ENCODE results near the gene ZNF385D. TPM values are rescaled to one million over a fixed set of nuclear protein-coding genes. Genes with fewer than 3 reads are reported as not detected.

Gene ZNF385D
- total and polyA plus RNA-seq, 2 experiments from 2014 or later, result 2.7 to 12.3 TPM

DNA sequence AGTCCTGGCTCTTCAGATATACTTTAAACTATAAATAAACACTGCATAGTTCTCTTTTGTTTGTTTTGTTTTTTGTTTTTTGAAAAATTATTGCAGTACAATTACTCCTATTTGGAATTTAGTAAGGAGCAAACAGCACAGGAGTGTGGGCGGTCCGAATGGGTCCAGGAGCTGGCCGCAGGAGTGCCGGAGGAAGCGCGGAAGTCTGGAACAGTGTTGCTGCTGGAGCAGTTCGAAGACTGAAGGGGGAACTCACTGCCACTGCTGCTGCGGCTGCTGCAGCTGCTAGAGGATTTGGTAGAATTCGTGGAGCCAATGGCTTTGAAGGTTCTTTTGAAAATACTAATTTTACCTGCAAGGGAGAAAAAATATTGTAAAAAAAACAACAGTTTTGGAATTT, 329.9 kb downstream of the ZNF385D start (continued):
- TF ChIP-seq, protein P1, sequence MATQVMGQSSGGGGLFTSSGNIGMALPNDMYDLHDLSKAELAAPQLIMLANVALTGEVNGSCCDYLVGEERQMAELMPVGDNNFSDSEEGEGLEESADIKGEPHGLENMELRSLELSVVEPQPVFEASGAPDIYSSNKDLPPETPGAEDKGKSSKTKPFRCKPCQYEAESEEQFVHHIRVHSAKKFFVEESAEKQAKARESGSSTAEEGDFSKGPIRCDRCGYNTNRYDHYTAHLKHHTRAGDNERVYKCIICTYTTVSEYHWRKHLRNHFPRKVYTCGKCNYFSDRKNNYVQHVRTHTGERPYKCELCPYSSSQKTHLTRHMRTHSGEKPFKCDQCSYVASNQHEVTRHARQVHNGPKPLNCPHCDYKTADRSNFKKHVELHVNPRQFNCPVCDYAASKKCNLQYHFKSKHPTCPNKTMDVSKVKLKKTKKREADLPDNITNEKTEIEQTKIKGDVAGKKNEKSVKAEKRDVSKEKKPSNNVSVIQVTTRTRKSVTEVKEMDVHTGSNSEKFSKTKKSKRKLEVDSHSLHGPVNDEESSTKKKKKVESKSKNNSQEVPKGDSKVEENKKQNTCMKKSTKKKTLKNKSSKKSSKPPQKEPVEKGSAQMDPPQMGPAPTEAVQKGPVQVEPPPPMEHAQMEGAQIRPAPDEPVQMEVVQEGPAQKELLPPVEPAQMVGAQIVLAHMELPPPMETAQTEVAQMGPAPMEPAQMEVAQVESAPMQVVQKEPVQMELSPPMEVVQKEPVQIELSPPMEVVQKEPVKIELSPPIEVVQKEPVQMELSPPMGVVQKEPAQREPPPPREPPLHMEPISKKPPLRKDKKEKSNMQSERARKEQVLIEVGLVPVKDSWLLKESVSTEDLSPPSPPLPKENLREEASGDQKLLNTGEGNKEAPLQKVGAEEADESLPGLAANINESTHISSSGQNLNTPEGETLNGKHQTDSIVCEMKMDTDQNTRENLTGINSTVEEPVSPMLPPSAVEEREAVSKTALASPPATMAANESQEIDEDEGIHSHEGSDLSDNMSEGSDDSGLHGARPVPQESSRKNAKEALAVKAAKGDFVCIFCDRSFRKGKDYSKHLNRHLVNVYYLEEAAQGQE (IDR thresholded peaks at IDR 0.05; ENCODE audit: unreplicated experiment), result no peak
- no peak for TF ChIP-seq ZNF114 (CRISPR knock-in tag; IDR thresholded peaks at IDR 0.05)
- no peak for TF ChIP-seq EZH2phosphoT487 (IDR thresholded peaks at IDR 0.05; ENCODE audit: unreplicated experiment)
- no peak for TF ChIP-seq NANOG (IDR thresholded peaks at IDR 0.05; ENCODE audit: borderline replicate concordance)
- no peak for TF ChIP-seq POLR2AphosphoS5 (IDR thresholded peaks at IDR 0.05; ENCODE audit: low read depth)
- TF ChIP-seq, protein P2, sequence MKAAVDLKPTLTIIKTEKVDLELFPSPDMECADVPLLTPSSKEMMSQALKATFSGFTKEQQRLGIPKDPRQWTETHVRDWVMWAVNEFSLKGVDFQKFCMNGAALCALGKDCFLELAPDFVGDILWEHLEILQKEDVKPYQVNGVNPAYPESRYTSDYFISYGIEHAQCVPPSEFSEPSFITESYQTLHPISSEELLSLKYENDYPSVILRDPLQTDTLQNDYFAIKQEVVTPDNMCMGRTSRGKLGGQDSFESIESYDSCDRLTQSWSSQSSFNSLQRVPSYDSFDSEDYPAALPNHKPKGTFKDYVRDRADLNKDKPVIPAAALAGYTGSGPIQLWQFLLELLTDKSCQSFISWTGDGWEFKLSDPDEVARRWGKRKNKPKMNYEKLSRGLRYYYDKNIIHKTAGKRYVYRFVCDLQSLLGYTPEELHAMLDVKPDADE (IDR thresholded peaks at IDR 0.05), result no peak
- TF ChIP-seq JUNB (IDR thresholded peaks at IDR 0.05; ENCODE audit: unreplicated experiment), result no peak
- TF ChIP-seq STAT1 (IDR thresholded peaks at IDR 0.05; ENCODE audit: unreplicated experiment), result no peak
- no peak for TF ChIP-seq CREB1 (CRISPR knock-in tag; IDR thresholded peaks at IDR 0.05; ENCODE audit: low read depth)

DNA sequence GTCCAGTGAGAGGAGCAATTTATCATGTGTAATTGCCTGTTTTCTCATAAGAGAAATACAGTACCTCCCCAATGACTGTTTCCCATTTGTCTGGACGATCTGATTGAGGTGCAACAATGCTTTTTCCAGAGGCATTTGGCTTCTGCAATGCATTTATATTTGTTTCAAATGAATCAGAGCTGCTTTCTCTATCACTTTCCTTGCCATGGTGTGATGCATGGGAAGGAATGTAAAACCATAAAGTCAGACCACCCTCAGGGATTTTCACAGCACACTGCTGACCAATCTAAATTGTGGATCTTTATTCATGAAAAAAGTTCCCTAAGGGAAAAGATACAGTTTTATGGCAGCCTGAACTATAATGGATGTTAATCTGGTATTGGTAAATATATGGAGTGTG, 333.0 kb downstream of the ZNF385D start:
- no peaks in the 10 kb centered on the region for H3K36me3 Mint-ChIP-seq (ENCODE audit: low read depth)
- no peak for DNase-seq (ENCODE audit: low spot score)
- H2AFZ ChIP-seq, result no peak overlapping the region
- TF ChIP-seq CREB1 (CRISPR knock-in tag; IDR thresholded peaks at IDR 0.05; ENCODE audit: low read depth) (no peak), ZNF331 (CRISPR knock-in tag; IDR thresholded peaks at IDR 0.05; ENCODE audit: low read depth) (no peak), EZH2phosphoT487 (IDR thresholded peaks at IDR 0.05; ENCODE audit: unreplicated experiment) (no peak), POLR2AphosphoS5 (IDR thresholded peaks at IDR 0.05; ENCODE audit: low read depth) (no peak), NANOG (IDR thresholded peaks at IDR 0.05; ENCODE audit: borderline replicate concordance) (no peak), EZH2 (IDR thresholded peaks at IDR 0.05; ENCODE audit: low read depth, unreplicated experiment) (no peak), STAT1 (IDR thresholded peaks at IDR 0.05; ENCODE audit: unreplicated experiment) (no peak)
- TF ChIP-seq, protein P3, sequence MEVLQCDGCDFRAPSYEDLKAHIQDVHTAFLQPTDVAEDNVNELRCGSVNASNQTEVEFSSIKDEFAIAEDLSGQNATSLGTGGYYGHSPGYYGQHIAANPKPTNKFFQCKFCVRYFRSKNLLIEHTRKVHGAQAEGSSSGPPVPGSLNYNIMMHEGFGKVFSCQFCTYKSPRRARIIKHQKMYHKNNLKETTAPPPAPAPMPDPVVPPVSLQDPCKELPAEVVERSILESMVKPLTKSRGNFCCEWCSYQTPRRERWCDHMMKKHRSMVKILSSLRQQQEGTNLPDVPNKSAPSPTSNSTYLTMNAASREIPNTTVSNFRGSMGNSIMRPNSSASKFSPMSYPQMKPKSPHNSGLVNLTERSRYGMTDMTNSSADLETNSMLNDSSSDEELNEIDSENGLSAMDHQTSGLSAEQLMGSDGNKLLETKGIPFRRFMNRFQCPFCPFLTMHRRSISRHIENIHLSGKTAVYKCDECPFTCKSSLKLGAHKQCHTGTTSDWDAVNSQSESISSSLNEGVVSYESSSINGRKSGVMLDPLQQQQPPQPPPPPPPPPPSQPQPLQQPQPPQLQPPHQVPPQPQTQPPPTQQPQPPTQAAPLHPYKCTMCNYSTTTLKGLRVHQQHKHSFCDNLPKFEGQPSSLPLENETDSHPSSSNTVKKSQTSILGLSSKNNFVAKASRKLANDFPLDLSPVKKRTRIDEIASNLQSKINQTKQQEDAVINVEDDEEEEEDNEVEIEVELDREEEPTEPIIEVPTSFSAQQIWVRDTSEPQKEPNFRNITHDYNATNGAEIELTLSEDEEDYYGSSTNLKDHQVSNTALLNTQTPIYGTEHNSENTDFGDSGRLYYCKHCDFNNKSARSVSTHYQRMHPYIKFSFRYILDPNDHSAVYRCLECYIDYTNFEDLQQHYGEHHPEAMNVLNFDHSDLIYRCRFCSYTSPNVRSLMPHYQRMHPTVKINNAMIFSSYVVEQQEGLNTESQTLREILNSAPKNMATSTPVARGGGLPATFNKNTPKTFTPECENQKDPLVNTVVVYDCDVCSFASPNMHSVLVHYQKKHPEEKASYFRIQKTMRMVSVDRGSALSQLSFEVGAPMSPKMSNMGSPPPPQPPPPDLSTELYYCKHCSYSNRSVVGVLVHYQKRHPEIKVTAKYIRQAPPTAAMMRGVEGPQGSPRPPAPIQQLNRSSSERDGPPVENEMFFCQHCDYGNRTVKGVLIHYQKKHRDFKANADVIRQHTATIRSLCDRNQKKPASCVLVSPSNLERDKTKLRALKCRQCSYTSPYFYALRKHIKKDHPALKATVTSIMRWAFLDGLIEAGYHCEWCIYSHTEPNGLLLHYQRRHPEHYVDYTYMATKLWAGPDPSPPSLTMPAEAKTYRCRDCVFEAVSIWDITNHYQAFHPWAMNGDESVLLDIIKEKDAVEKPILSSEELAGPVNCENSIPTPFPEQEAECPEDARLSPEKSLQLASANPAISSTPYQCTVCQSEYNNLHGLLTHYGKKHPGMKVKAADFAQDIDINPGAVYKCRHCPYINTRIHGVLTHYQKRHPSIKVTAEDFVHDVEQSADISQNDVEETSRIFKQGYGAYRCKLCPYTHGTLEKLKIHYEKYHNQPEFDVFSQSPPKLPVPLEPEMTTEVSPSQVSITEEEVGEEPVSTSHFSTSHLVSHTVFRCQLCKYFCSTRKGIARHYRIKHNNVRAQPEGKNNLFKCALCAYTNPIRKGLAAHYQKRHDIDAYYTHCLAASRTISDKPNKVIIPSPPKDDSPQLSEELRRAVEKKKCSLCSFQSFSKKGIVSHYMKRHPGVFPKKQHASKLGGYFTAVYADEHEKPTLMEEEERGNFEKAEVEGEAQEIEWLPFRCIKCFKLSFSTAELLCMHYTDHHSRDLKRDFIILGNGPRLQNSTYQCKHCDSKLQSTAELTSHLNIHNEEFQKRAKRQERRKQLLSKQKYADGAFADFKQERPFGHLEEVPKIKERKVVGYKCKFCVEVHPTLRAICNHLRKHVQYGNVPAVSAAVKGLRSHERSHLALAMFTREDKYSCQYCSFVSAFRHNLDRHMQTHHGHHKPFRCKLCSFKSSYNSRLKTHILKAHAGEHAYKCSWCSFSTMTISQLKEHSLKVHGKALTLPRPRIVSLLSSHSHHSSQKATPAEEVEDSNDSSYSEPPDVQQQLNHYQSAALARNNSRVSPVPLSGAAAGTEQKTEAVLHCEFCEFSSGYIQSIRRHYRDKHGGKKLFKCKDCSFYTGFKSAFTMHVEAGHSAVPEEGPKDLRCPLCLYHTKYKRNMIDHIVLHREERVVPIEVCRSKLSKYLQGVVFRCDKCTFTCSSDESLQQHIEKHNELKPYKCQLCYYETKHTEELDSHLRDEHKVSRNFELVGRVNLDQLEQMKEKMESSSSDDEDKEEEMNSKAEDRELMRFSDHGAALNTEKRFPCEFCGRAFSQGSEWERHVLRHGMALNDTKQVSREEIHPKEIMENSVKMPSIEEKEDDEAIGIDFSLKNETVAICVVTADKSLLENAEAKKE (CRISPR knock-in tag; IDR thresholded peaks at IDR 0.05), result no peak
- TF ChIP-seq, protein P4, sequence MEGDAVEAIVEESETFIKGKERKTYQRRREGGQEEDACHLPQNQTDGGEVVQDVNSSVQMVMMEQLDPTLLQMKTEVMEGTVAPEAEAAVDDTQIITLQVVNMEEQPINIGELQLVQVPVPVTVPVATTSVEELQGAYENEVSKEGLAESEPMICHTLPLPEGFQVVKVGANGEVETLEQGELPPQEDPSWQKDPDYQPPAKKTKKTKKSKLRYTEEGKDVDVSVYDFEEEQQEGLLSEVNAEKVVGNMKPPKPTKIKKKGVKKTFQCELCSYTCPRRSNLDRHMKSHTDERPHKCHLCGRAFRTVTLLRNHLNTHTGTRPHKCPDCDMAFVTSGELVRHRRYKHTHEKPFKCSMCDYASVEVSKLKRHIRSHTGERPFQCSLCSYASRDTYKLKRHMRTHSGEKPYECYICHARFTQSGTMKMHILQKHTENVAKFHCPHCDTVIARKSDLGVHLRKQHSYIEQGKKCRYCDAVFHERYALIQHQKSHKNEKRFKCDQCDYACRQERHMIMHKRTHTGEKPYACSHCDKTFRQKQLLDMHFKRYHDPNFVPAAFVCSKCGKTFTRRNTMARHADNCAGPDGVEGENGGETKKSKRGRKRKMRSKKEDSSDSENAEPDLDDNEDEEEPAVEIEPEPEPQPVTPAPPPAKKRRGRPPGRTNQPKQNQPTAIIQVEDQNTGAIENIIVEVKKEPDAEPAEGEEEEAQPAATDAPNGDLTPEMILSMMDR (conservative IDR thresholded peaks at IDR 0.05; ENCODE audit: low read depth in 2 of 2), result no peak

More for the DNA sequence above, 333.0 kb downstream of the ZNF385D start:
- no peaks in the 10 kb centered on the region for H3K79me2 ChIP-seq (replicated peaks; ENCODE audit: insufficient read depth)
- H3K4me3 ChIP-seq, result no peak overlapping the region
- no peak for ATAC-seq
- H3K36me3 ChIP-seq (ENCODE audit: insufficient read depth), result no peaks in the 10 kb centered on the region
- no peak overlapping the region for H3K4me2 ChIP-seq
- no peak overlapping the region for H3K27ac ChIP-seq (ENCODE audit: low read depth)
- no peaks in the 10 kb centered on the region for H3K27me3 ChIP-seq (ENCODE audit: insufficient read depth)
- Mint-ChIP-seq H3K4me3 (no peak overlapping the region), H3K27me3 (ENCODE audit: insufficient read depth, low read depth, poor library complexity) (peaks cover 2% of the 10 kb centered on the region), H3K9me3 (no peaks in the 10 kb centered on the region), H3K27ac (no peak overlapping the region), H3K4me1 (peaks cover 13% of the 10 kb centered on the region)
- H4K20me1 ChIP-seq (replicated peaks; ENCODE audit: insufficient read depth), result no peaks in the 10 kb centered on the region
- H3K9me2 ChIP-seq (ENCODE audit: insufficient read depth), result no peaks in the 10 kb centered on the region
- H3F3A ChIP-seq (replicated peaks; ENCODE audit: low read depth), result no peaks in the 10 kb centered on the region
- peaks cover 10% of the 10 kb centered on the region; the same call in 1 of the 2 replicates for H3K4me1 ChIP-seq (ENCODE audit: insufficient read depth)

Data from GM23338 (cell line).